HG03280 (cell line): ENCODE measurements around the gene MANEAL.

ENCODE experiments used
- ATAC-seq: cut with Tn5 transposase; IDR thresholded peaks from one replicate; pipeline ENCODE4 v1.9.1; 2021; ENCODE audit warnings: mild to moderate bottlenecking, moderate library complexity; ENCODE audit not compliant: unreplicated experiment

Gene MANEAL

GRCh38 chr1:37778654-37779053 lies 15.0 kb upstream of the MANEAL start:
- no peak for ATAC-seq

GRCh38 chr1:37782491-37782890 lies 11.2 kb upstream of the MANEAL start:
- no peak for ATAC-seq

GRCh38 chr1:37792943-37793686 lies 532 bp upstream of the MANEAL start:
- ATAC-seq, result no peak

GRCh38 chr1:37794372-37795339 lies 1.0 kb downstream of the MANEAL start:
- ATAC-seq, result peak; percentile 30

- no peak for ATAC-seq
Observed at GRCh38 chr1:37795340-37796125, 1.9 kb downstream of the MANEAL start.

- no peak for ATAC-seq
Observed at GRCh38 chr1:37797750-37798345, 4.2 kb downstream of the MANEAL start.

- ATAC-seq, result no peak
Observed at GRCh38 chr1:37802439-37802838, 8.8 kb downstream of the MANEAL start.

GRCh38 chr1:37807220-37807554 lies 13.5 kb downstream of the MANEAL start:
- ATAC-seq, result no peak

- ATAC-seq, result peak; percentile 89
Observed at GRCh38 chr1:37807555-37808368, 14.1 kb downstream of the MANEAL start, which contains the start of the genes C1orf122 and YRDC. Gene C1orf122, plus strand, starts transcription at chr1:37807790. Its CDS starts 615 bp downstream, at chr1:37808405. Gene YRDC, minus strand, starts transcription at chr1:37808208. Its CDS starts 28 bp downstream, at chr1:37808180.

GRCh38 chr1:37808369-37809319 lies 15.0 kb downstream of the MANEAL start:
- peak; percentile 36 for ATAC-seq

- no peak for ATAC-seq
Observed at GRCh38 chr1:37809942-37810341, 16.3 kb downstream of the MANEAL start.

- ATAC-seq, result no peak
Observed at GRCh38 chr1:37811027-37811655, 17.5 kb downstream of the MANEAL start.

GRCh38 chr1:37813529-37814145 lies 20.0 kb downstream of the MANEAL start:
- no peak for ATAC-seq

GRCh38 chr1:37814252-37814651 lies 20.6 kb downstream of the MANEAL start:
- ATAC-seq, result no peak

- no peak for ATAC-seq
Observed at GRCh38 chr1:37817481-37817880, 23.8 kb downstream of the MANEAL start.

GRCh38 chr1:37821481-37821880 lies 27.8 kb downstream of the MANEAL start:
- ATAC-seq, result no peak

GRCh38 chr1:37822906-37823815 lies 29.5 kb downstream of the MANEAL start:
- ATAC-seq, result no peak
